T1000 (cell line): ENCODE results near the gene PTK6.

Experiments used
- DNase-seq: peaks from one replicate; lab custom pipeline; 2025; ENCODE audit warnings: mixed read lengths; lab: John Stamatoyannopoulos, UW

PTK6 gene

GRCh38 chr20:63508072-63508768 is 29.0 kb downstream of the PTK6 start:
- DNase-seq, result no peak

- no peak for DNase-seq
Observed at GRCh38 chr20:63507083-63507743, 30.0 kb downstream of the PTK6 start.

GRCh38 chr20:63505723-63506122 is 31.5 kb downstream of the PTK6 start:
- no peak for DNase-seq

- no peak for DNase-seq
Observed at GRCh38 chr20:63505281-63505680, 31.9 kb downstream of the PTK6 start.

GRCh38 chr20:63504642-63505041 is 32.5 kb downstream of the PTK6 start:
- DNase-seq, result no peak

GRCh38 chr20:63503524-63503923 is 33.7 kb downstream of the PTK6 start:
- no peak for DNase-seq

GRCh38 chr20:63502671-63503172 is 34.5 kb downstream of the PTK6 start:
- no peak for DNase-seq

GRCh38 chr20:63501818-63502670 is 35.1 kb downstream of the PTK6 start:
- no peak for DNase-seq

GRCh38 chr20:63500902-63501817 is 36.0 kb downstream of the PTK6 start:
- DNase-seq, result no peak

GRCh38 chr20:63500151-63500901 is 36.9 kb downstream of the PTK6 start:
- DNase-seq, result no peak

- no peak for DNase-seq
Observed at GRCh38 chr20:63499338-63499969, 37.7 kb downstream of the PTK6 start.

- DNase-seq, result no peak
Observed at GRCh38 chr20:63498960-63499337, 38.2 kb downstream of the PTK6 start, which contains the start of gene EEF1A2. Gene EEF1A2 (minus strand): TSS chr20:63499083. CDS start chr20:63497763, 1,320 bp downstream.

GRCh38 chr20:63497946-63498935 is 38.9 kb downstream of the PTK6 start:
- no peak for DNase-seq

GRCh38 chr20:63497138-63497945 is 39.8 kb downstream of the PTK6 start:
- DNase-seq, result no peak

- DNase-seq, result no peak
Observed at GRCh38 chr20:63496596-63497120, 40.5 kb downstream of the PTK6 start.

- DNase-seq, result no peak
Observed at GRCh38 chr20:63495741-63496595, 41.2 kb downstream of the PTK6 start.
